Gastrocnemius medialis (tissue), 4 donors: Measurements from ENCODE around the gene SLC37A3.

Experiments used
- POLR2A ChIP-seq, 2 donors: fragments of 450-650 bp; IDR thresholded peaks; one replicate each; pipeline ENCODE4 v1.6.1; 2017; ENCODE audit warnings: antibody characterized with exemption in 2 of 2, mild to moderate bottlenecking in 2 of 2, moderate library complexity in 2 of 2
- TF ChIP-seq, protein P1 (sequence below), 5 experiments: fragments of 450-650 bp in 3 of 5; fragments of 200-600 bp in 2 of 5; sonication (generic) in 2 of 5; IDR thresholded peaks in 4 of 5; conservative IDR thresholded peaks in 1 of 5; 1 replicate in 4 of 5; 2 replicates in 1 of 5; pipeline ENCODE4 v1.5.1; 2016 to 2019; ENCODE audit warnings: antibody characterized with exemption in 5 of 5, mild to moderate bottlenecking in 3 of 5, moderate library complexity in 3 of 5

DNA sequence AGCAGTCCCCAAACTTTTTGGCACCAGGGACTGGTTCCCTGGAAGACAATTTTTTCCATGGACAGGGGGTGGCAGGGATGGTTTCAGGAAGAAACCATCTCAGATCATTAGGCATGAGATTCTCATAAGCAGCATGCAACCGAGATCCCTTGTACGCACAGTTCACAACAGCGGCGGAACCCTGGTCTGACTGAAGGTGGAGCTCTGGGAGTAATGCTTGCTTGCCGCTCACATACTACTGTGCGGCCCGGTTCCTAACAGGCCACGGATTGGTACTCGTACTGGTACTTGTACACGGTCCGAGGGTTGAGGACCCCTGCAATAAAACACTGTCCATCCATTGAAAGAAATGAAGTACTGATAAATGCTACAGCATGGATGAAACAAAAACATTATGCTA is 48.1 kb upstream of the SLC37A3 start:
- TF ChIP-seq, protein P1, sequence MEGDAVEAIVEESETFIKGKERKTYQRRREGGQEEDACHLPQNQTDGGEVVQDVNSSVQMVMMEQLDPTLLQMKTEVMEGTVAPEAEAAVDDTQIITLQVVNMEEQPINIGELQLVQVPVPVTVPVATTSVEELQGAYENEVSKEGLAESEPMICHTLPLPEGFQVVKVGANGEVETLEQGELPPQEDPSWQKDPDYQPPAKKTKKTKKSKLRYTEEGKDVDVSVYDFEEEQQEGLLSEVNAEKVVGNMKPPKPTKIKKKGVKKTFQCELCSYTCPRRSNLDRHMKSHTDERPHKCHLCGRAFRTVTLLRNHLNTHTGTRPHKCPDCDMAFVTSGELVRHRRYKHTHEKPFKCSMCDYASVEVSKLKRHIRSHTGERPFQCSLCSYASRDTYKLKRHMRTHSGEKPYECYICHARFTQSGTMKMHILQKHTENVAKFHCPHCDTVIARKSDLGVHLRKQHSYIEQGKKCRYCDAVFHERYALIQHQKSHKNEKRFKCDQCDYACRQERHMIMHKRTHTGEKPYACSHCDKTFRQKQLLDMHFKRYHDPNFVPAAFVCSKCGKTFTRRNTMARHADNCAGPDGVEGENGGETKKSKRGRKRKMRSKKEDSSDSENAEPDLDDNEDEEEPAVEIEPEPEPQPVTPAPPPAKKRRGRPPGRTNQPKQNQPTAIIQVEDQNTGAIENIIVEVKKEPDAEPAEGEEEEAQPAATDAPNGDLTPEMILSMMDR (IDR thresholded peaks at IDR 0.05 in 4 of 5, conservative IDR thresholded peaks at IDR 0.05 in 1 of 5): no peak
- no peak for TF ChIP-seq POLR2A (IDR thresholded peaks at IDR 0.05)
